ENCODE data around the gene TENT4A. TPM values are rescaled to one million over a fixed set of nuclear protein-coding genes. Genes with fewer than 3 reads are reported as not detected.

TENT4A gene
- total and polyA plus RNA-seq, 10 of the 15 experiments (the other 5 are each of a cell fraction or from before 2014, with no cell fraction given), result 1.4 to 30.6 (median 12.5) TPM

GRCh38 chr5:6683241-6683640, 30.0 kb upstream of the TENT4A start (continued):
- TF ChIP-seq CUX1 (IDR thresholded peaks at IDR 0.05; ENCODE audit: insufficient replicate concordance, low read depth, low read length), result no peak

GRCh38 chr5:6684075-6684474, 29.2 kb upstream of the TENT4A start:
- ChIA-PET SMC1A (ENCODE audit: uncharacterized antibody, unreplicated experiment) (no interaction called here), POLR2A (no interaction called here), CTCF (interaction anchor here (2.1 kb wide), 1 partner anchor 9 kb away, joined by 5 read pairs; no protein-coding TSS in a partner anchor), RAD21 (ENCODE audit: unreplicated experiment) (no interaction called here)
- no peak overlapping the region for H3K4me2 ChIP-seq (ENCODE audit: control insufficient read depth, insufficient read depth)
- H3K9me3 ChIP-seq (replicated peaks; ENCODE audit: control insufficient read depth, insufficient read depth, low read length), result no peaks in the 10 kb centered on the region; the same call in 2 of the 3 replicates
- no peak for FAIRE-seq
- TF ChIP-seq FOXM1 (IDR thresholded peaks at IDR 0.05; ENCODE audit: low read depth, low read length), result no peak
- no peak for TF ChIP-seq ZNF622 (IDR thresholded peaks at IDR 0.05)
- no peak for TF ChIP-seq TCF12 (IDR thresholded peaks at IDR 0.05; ENCODE audit: low read depth, low read length)
- TF ChIP-seq TBL1XR1 (IDR thresholded peaks at IDR 0.05; ENCODE audit: low read depth, low read length), result no peak
- H2AFZ ChIP-seq (ENCODE audit: control insufficient read depth, low read depth, low read length), result no peak overlapping the region
- no peak overlapping the region for H3K4me3 ChIP-seq
- no TSS peak for BruUV-seq (replicated peaks)
- H4K20me1 ChIP-seq (ENCODE audit: control insufficient read depth, insufficient read depth), result no peaks in the 10 kb centered on the region
- H3K36me3 ChIP-seq (ENCODE audit: control insufficient read depth in 2 of 2, insufficient read depth in 2 of 2, low read length in 1 of 2), result no peaks in the 10 kb centered on the region
- intact Hi-C loops (cut with micrococcal nuclease; ENCODE audit: unreplicated experiment) (no loop called here), in situ Hi-C loops (cut with MboI) (no loop called here)
- DNase-seq (ENCODE audit: low read depth, low spot score), result no peak
- no peak overlapping the region for H3K9ac ChIP-seq (ENCODE audit: control insufficient read depth, insufficient read depth, low read length)
- H3K27ac ChIP-seq (ENCODE audit: control insufficient read depth, insufficient read depth), result no peak overlapping the region
- no peaks in the 10 kb centered on the region for H3K4me1 ChIP-seq (ENCODE audit: control insufficient read depth, insufficient read depth, low read length)
- peaks cover 0 to 2% of the 10 kb centered on the region in 2 experiments; a peak in 2 of 4 replicates for H3K27me3 ChIP-seq (replicated peaks in 1 of 2; ENCODE audit: control insufficient read depth in 2 of 2, insufficient read depth in 2 of 2, low read length in 1 of 2)
- WGBS (ENCODE audit: insufficient coverage, insufficient replicate concordance, low lambda C conversion rate, missing lambda C conversion rate), result 88% methylated on average over 4 of the region's 4 CpGs
- H3K79me2 ChIP-seq (ENCODE audit: control insufficient read depth, insufficient read depth, low read length), result no peaks in the 10 kb centered on the region
- ATAC-seq, result no peak
